Neutrophil (primary cell): ENCODE measurements around the gene TOP1.
A peak's percentile ranks its signal among the peaks of the same experiment; 100 is the strongest.

ENCODE experiments used
- H3K27ac ChIP-seq: fragments of 200-600 bp; sonication (generic); 2 replicates; pipeline ENCODE4 v1.5.1; 2016; ENCODE audit warnings: mild to moderate bottlenecking, moderate library complexity
- H3K27me3 ChIP-seq: fragments of 200-600 bp; sonication (generic); 2 replicates; pipeline ENCODE4 v1.6.0; 2016; ENCODE audit warnings: mild to moderate bottlenecking
- H3K36me3 ChIP-seq: fragments of 200-600 bp; sonication (generic); 2 replicates; pipeline ENCODE4 v1.5.1; 2017
- H3K4me1 ChIP-seq, 2 experiments: fragments of 200-600 bp in 1 of 2; sonication (generic) in 1 of 2; 1 replicate in 1 of 2; 2 replicates in 1 of 2; pipeline versions ENCODE4 v1.5.1 to v1.6.1; 2013 to 2016; ENCODE audit warnings: low read depth in 1 of 2, low read length in 1 of 2, mild to moderate bottlenecking in 1 of 2, moderate library complexity in 1 of 2; ENCODE audit not compliant: control insufficient read depth in 1 of 2, insufficient read depth in 1 of 2
- H3K4me3 ChIP-seq, 2 experiments: fragments of 200-600 bp in 1 of 2; sonication (generic) in 1 of 2; 1 replicate in 1 of 2; 2 replicates in 1 of 2; pipeline ENCODE4 v1.5.1; 2013 to 2016; ENCODE audit warnings: low read depth in 1 of 2, low read length in 1 of 2, mild to moderate bottlenecking in 1 of 2, moderate library complexity in 1 of 2
- H3K9me3 ChIP-seq: fragments of 200-600 bp; sonication (generic); 2 replicates; pipeline ENCODE4 v1.5.1; 2016
- CTCF ChIP-seq: fragments of 200-600 bp; sonication (generic); IDR thresholded peaks from 2 replicates; pipeline ENCODE4 v1.5.1; 2016; ENCODE audit warnings: antibody characterized with exemption

TOP1 gene

GRCh38 chr20:41054847-41055230 is 26.2 kb downstream of the TOP1 start:
- no peak overlapping the region for H3K27ac ChIP-seq
- no peaks in the 10 kb centered on the region for H3K9me3 ChIP-seq
- no peak for TF ChIP-seq CTCF
- peaks cover 34 to 40% of the 10 kb centered on the region in 2 experiments for H3K4me1 ChIP-seq
- no peak overlapping the region for H3K4me3 ChIP-seq
- H3K27me3 ChIP-seq, result no peaks in the 10 kb centered on the region
- no peaks in the 10 kb centered on the region for H3K36me3 ChIP-seq

- no peaks in the 10 kb centered on the region for H3K36me3 ChIP-seq
Observed at GRCh38 chr20:41055679-41056078, 27.1 kb downstream of the TOP1 start.

GRCh38 chr20:41057999-41058673 is 29.5 kb downstream of the TOP1 start:
- Histone ChIP-seq H3K9me3 (no peaks in the 10 kb centered on the region), H3K4me1 (peaks cover 3 to 14% of the 10 kb centered on the region in 2 experiments), H3K36me3 (peaks cover 21% of the 10 kb centered on the region), H3K27me3 (no peaks in the 10 kb centered on the region), H3K27ac (no peak overlapping the region), H3K4me3 (no peak overlapping the region)
- TF ChIP-seq CTCF, result no peak

More at GRCh38 chr20:41055679-41056078, 27.1 kb downstream of the TOP1 start:
- TF ChIP-seq CTCF, result no peak
- H3K4me3 ChIP-seq, result no peak overlapping the region
- no peaks in the 10 kb centered on the region for H3K27me3 ChIP-seq
- no peaks in the 10 kb centered on the region for H3K9me3 ChIP-seq
- peak overlapping the region; percentile 23 for H3K27ac ChIP-seq
- peaks cover 26 to 32% of the 10 kb centered on the region in 2 experiments for H3K4me1 ChIP-seq

- Histone ChIP-seq H3K27ac (no peak overlapping the region), H3K9me3 (no peaks in the 10 kb centered on the region), H3K36me3 (peaks cover 23% of the 10 kb centered on the region), H3K4me3 (no peak overlapping the region), H3K4me1 (peaks cover 0 to 6% of the 10 kb centered on the region in 2 experiments), H3K27me3 (no peaks in the 10 kb centered on the region)
- TF ChIP-seq CTCF, result no peak
Observed at GRCh38 chr20:41058674-41059635, 30.3 kb downstream of the TOP1 start.

- no peaks in the 10 kb centered on the region for H3K4me1 ChIP-seq
- H3K27me3 ChIP-seq, result no peaks in the 10 kb centered on the region
- H3K9me3 ChIP-seq, result no peaks in the 10 kb centered on the region
- H3K27ac ChIP-seq, result no peak overlapping the region
- no peak overlapping the region for H3K4me3 ChIP-seq
- peaks cover 26% of the 10 kb centered on the region for H3K36me3 ChIP-seq
- no peak for TF ChIP-seq CTCF
Observed at GRCh38 chr20:41061155-41061554, 32.5 kb downstream of the TOP1 start.
